ENCODE measurements around the gene RUNX2.
A peak's percentile ranks its signal among the peaks of the same experiment; 100 is the strongest.

RUNX2 gene

GRCh38 chr6:45387236-45387635 lies 59.1 kb downstream of the RUNX2 start:
- TF ChIP-seq, protein P1, sequence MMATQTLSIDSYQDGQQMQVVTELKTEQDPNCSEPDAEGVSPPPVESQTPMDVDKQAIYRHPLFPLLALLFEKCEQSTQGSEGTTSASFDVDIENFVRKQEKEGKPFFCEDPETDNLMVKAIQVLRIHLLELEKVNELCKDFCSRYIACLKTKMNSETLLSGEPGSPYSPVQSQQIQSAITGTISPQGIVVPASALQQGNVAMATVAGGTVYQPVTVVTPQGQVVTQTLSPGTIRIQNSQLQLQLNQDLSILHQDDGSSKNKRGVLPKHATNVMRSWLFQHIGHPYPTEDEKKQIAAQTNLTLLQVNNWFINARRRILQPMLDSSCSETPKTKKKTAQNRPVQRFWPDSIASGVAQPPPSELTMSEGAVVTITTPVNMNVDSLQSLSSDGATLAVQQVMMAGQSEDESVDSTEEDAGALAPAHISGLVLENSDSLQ (IDR thresholded peaks at IDR 0.05) = no peak
- TF ChIP-seq NFRKB (IDR thresholded peaks at IDR 0.05) = no peak
- TF ChIP-seq SUZ12 (IDR thresholded peaks at IDR 0.05) = no peak
- TF ChIP-seq ELF4 (IDR thresholded peaks at IDR 0.05) = no peak
- TF ChIP-seq ZNF384 (IDR thresholded peaks at IDR 0.05) = no peak
- ChIA-PET CTCF (no interaction called here), POLR2A (interaction anchor here (1.1 to 1.4 kb wide), 2 partner anchors 9 to 134 kb away, joined by 3 to 4 read pairs; partner anchors contain the start of gene SUPT3H)
- DNase-seq (ENCODE audit: extremely low spot score) = no peak

- CTCF ChIA-PET = no interaction called here
- DNase-seq (ENCODE audit: extremely low spot score) = no peak
- POLR2A ChIA-PET = interaction anchor here (1.1 to 1.4 kb wide), 2 partner anchors 10 to 135 kb away, joined by 3 to 4 read pairs; partner anchors contain the start of gene SUPT3H
- TF ChIP-seq CTBP1 (IDR thresholded peaks at IDR 0.05; ENCODE audit: borderline replicate concordance) (no peak), LEF1 (IDR thresholded peaks at IDR 0.05; ENCODE audit: borderline replicate concordance) (no peak), SUZ12 (IDR thresholded peaks at IDR 0.05) (no peak), ARNT (IDR thresholded peaks at IDR 0.05) (no peak), TARDBP (IDR thresholded peaks at IDR 0.05) (no peak), FOXM1 (IDR thresholded peaks at IDR 0.05; ENCODE audit: borderline replicate concordance) (no peak), ZNF384 (IDR thresholded peaks at IDR 0.05) (no peak), L3MBTL2 (conservative IDR thresholded peaks at IDR 0.05) (no peak), HDGF (IDR thresholded peaks at IDR 0.05; ENCODE audit: borderline replicate concordance) (no peak), BHLHE40 (IDR thresholded peaks at IDR 0.05; ENCODE audit: borderline replicate concordance) (no peak), SP1 (IDR thresholded peaks at IDR 0.05) (no peak), NFRKB (IDR thresholded peaks at IDR 0.05) (no peak), FOXA1 (IDR thresholded peaks at IDR 0.05) (no peak), FOXK2 (IDR thresholded peaks at IDR 0.05) (no peak), ELF4 (IDR thresholded peaks at IDR 0.05) (no peak)
- TF ChIP-seq, protein P1 (IDR thresholded peaks at IDR 0.05) = no peak
Observed at GRCh38 chr6:45388328-45388727, 60.2 kb downstream of the RUNX2 start.

DNA sequence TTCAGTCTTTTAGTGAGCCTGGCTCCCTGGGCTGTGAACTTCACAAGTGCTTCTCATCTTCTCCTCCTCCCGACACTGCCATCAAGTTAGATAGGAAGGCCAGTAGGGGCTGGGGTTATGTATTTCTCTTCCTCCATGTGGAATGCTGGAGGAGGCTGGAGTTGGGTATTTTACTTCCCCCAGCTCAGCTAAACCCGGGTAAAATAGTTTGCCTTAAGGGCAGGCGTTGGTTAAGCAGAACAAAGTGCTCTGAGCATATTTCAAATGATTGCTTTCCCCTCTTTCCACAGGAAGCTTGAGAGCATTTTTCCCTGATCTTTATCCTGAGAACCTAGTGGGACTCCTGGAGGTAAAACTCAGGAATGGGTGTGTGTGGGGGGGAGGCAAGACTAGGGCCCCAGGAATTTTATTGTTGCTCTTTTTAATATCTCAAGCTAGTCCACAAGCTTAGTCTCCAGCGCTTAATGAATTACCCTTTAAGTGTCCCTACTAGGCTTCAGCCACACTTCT lies 66.5 kb downstream of the RUNX2 start:
- ChIA-PET CTCF (no interaction called here), POLR2A (interaction anchor here (0.5 kb wide), 1 partner anchor 17 kb away, joined by 5 read pairs; no protein-coding TSS in a partner anchor)
- no peak for DNase-seq (ENCODE audit: extremely low spot score)
- TF ChIP-seq SUZ12 (IDR thresholded peaks at IDR 0.05) (no peak), TARDBP (IDR thresholded peaks at IDR 0.05) (no peak), FOXK2 (IDR thresholded peaks at IDR 0.05) (no peak)

DNA sequence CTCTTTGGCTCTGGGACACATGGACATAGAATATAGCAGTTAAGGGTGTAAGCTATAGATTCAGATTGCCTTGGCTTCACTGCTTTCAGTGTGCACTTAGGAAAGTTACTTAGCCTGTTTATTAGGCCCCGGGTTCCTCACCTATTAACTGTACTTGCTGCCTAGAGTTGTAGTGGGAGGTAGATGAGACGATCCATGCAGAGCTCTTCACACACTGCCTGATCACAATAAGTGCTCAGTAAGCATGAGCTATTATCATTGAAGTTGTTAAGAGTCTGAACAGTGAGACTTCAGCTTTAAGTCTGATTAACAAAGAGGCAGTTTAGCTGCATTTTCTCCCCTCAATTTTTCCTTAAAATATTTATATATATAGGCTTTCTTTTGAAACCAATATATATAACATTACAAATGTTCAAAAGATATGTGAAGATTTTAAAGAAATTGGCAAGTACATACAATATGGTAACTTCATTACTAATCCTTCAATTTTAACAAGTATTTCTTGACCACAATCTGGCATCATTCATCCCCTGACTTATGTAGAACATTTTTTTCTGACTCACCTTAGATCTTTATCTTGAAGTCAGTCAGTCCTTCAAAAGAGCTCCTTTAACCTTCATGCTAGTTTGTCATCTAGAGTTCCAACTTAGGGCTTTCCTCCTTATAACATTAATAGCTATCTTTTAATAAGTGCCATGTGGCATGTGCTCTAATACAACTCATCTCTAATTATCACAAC lies 70.1 kb downstream of the RUNX2 start:
- no peak for DNase-seq (ENCODE audit: extremely low spot score)
- ChIA-PET CTCF (interaction anchor here (0.5 to 1.4 kb wide), 4 partner anchors 15 to 317 kb away, joined by 3 read pairs; no protein-coding TSS in a partner anchor), POLR2A (interaction anchor here (0.7 kb wide), 1 partner anchor 528 kb away, joined by 3 read pairs; no protein-coding TSS in a partner anchor)
- TF ChIP-seq, protein P1 (IDR thresholded peaks at IDR 0.05) = no peak
- TF ChIP-seq BHLHE40 (IDR thresholded peaks at IDR 0.05; ENCODE audit: borderline replicate concordance) (no peak), CTBP1 (IDR thresholded peaks at IDR 0.05; ENCODE audit: borderline replicate concordance) (no peak), ELF4 (IDR thresholded peaks at IDR 0.05) (no peak), FOXM1 (IDR thresholded peaks at IDR 0.05; ENCODE audit: borderline replicate concordance) (no peak), LEF1 (IDR thresholded peaks at IDR 0.05; ENCODE audit: borderline replicate concordance) (no peak), L3MBTL2 (conservative IDR thresholded peaks at IDR 0.05) (no peak), NFRKB (IDR thresholded peaks at IDR 0.05) (no peak), FOXK2 (IDR thresholded peaks at IDR 0.05) (no peak), SUZ12 (IDR thresholded peaks at IDR 0.05) (no peak), SP1 (IDR thresholded peaks at IDR 0.05) (no peak), ZNF384 (IDR thresholded peaks at IDR 0.05) (no peak), ARNT (IDR thresholded peaks at IDR 0.05) (no peak), FOXA1 (IDR thresholded peaks at IDR 0.05) (no peak), TARDBP (IDR thresholded peaks at IDR 0.05) (no peak)

- TF ChIP-seq, protein P1 (IDR thresholded peaks at IDR 0.05) = no peak
- TF ChIP-seq LEF1 (IDR thresholded peaks at IDR 0.05; ENCODE audit: borderline replicate concordance) (no peak), CTBP1 (IDR thresholded peaks at IDR 0.05; ENCODE audit: borderline replicate concordance) (no peak), HDGF (IDR thresholded peaks at IDR 0.05; ENCODE audit: borderline replicate concordance) (no peak)
- CTCF ChIA-PET = no interaction called here
- no peak for DNase-seq (ENCODE audit: extremely low spot score)
- POLR2A ChIA-PET = no interaction called here
Observed at GRCh38 chr6:45400021-45400420, 71.9 kb downstream of the RUNX2 start.

GRCh38 chr6:45411959-45412358 lies 83.8 kb downstream of the RUNX2 start:
- ChIA-PET POLR2A (interaction anchor here (0.8 kb wide), 1 partner anchor 17 kb away, joined by 5 read pairs; no protein-coding TSS in a partner anchor), CTCF (no interaction called here)
- DNase-seq (ENCODE audit: extremely low spot score) = no peak
- TF ChIP-seq TARDBP (IDR thresholded peaks at IDR 0.05) (no peak), ZNF384 (IDR thresholded peaks at IDR 0.05) (peak; percentile 79)

Data from HEK293T (cell line).